SIG-M5 treated with dmso at 0.1 percent for 504 hours (cell line): ENCODE measurements around the gene RELT.

Experiments
- DNase-seq: peaks from one replicate; lab custom pipeline; 2025; ENCODE audit not compliant: unreplicated experiment; lab: John Stamatoyannopoulos, UW

The RELT gene, protein sequence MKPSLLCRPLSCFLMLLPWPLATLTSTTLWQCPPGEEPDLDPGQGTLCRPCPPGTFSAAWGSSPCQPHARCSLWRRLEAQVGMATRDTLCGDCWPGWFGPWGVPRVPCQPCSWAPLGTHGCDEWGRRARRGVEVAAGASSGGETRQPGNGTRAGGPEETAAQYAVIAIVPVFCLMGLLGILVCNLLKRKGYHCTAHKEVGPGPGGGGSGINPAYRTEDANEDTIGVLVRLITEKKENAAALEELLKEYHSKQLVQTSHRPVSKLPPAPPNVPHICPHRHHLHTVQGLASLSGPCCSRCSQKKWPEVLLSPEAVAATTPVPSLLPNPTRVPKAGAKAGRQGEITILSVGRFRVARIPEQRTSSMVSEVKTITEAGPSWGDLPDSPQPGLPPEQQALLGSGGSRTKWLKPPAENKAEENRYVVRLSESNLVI

DNA sequence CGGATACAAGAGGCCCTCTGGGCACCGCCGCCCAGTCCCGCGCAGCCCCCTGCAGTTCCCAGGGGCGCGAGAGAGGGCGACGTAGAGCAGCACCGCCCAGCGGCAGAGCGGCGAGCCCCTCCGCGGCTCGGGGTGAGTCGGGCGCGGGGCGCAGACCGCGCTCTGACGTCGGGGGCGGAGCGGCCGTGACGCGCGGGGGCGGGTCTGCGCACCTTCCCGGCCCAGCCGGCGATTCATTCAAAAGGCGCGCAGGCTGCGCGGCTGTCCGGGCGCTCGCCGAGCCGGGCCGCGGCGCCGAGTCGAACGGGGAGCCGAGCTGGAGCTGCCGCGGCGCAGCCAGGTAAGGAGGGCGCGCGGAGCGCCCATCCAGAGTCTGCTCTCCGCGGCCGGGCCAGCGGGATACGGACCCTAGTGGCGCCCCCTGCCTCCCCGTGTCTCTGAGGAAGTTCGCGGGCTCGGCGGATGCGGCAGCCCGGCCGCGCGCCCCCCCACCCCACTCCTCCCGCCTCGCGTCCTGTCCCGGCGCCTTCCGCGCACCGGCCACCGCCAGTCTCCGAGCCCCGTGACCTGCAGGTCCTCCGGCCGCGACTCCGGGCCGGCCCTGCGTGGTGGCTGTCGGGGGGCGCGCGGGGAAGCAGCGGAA, at the start of gene RELT:
TSS of gene RELT (plus strand) at position 240 of the 643 bp plus-strand sequence. CDS start 12,738 bp downstream, outside the sequence.
- DNase-seq: peak; percentile 78

DNA sequence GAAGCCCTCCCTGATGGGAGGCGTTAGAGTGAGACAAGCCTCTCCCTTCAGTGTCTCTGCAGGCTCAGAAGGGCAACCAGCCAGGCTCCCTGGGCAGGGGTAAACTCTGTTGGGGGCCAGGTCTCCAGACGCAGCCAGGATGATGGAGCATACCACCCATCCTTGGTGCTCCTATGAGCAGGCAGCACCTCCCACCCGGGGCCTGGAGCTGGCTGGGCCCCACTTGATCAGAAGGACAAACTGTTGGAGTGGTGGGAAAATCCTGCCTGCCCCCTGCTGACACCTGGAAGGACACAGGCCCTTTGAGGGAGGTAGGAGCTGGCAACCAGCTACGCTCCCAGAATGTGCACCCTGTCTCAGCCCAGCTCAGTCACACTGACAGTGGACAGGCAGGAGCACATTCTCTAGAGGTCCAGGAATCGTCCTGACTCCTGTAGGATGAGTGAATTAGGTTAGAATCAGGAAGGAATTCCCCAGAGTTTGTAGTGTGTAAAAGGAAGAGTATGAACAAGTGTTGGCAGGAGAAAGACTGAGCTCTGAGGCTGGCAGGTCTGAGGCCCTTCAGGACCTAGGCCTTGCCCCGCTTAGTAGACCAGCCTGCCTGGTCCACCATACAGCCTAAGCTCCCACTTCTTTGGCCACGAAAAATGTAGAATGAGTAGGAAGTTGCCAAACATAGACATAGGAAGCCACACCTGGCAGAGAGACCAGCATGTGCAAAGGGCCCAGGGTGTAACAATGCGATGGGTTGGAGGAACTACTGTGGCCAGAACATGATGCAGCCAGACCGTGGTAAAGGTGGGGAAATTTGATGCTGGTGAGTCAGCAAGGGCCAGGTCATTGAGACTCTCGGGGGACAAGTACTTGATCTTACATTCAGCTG, 49.0 kb upstream of the RELT start:
- DNase-seq: no peak

DNA sequence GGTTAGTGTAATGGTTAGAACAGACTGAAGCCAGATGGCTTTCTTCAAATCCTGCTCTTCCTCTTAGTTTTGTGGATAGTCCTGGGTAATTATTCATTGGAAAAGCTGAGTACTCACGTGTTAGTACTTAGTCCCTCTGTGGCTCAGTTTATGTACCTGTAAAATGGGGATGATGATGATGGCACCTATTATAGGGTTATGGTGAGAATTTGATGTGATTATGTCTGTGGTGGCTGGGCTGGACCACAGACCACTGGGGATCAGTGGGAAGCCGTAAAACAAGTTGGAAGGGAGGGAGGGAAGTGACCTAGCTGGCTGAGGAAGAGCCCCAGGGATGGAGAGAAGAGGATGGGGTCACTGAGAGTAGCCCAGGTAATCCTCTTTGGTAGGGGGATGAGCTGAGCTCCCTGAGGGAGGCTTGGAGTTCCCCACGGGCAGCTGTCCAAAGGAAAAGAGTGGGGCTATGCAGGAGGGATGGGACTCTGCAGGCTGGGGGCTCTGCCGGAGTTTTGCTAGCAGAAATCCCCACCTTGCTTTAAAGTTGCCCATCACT, 48.3 kb upstream of the RELT start:
- DNase-seq: no peak

DNA sequence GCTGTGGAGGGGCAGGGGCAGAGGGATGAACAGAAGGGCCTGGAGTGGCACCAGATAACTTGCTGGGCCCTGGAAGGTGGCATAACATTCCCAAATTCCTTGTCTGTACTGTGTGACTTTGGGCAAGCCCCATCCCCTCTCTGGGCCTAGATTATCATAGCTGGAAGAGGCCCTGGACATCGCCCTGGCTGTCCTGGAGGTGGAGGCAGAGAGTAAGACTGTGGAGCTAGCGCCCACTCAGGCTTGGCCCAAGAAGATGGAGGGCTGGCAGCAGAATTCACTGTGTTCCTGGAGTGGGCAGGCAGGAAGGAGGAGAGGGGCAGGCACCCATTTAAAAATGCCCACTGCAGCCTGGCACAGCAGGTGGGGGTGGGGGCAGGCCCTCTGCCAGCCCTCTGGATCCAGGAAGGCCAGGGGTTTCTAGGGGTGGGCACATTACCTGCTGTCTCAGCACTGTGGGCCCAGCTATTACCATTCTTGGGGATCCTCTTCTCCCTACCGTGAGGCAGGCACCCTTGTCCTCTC, 45.6 kb upstream of the RELT start:
- no peak for DNase-seq

DNA sequence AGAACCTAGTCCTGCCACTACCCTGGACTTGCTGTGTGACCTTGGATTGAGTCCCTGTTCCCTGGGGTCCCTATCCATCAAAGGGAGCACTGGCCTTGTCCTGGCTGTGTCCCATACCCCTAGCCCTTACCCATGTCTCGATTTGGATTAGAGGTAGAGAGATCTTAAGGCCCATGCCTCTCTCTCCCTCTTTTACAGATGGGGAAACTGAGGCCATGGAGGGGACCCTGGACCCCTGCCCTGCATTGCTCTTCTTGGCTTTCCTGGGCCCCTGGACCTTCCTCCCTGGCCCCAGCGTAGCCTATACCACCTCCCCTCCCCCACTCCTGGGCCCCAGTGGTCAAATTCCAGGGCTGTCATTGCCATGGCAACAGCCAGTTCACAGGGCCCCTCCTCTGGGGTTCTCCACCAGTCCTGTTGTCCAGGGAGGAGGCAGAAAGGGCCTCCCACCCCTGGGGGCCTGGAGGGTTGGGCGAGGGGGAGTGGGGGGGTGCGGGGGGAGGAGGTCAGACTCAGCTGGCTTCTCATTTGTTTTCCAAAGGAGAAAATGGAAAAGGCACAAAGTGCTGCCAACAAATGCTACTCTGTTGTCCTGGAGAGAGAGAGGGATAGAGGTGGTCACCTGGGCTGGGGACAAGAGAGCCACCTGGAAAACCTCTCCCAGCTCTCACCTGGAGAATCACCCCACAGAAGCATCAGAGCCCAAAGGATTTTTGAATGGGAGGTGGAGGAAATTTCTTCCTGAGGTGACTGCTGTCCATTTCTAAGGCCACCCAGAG, 44.9 kb upstream of the RELT start:
- DNase-seq: no peak

DNA sequence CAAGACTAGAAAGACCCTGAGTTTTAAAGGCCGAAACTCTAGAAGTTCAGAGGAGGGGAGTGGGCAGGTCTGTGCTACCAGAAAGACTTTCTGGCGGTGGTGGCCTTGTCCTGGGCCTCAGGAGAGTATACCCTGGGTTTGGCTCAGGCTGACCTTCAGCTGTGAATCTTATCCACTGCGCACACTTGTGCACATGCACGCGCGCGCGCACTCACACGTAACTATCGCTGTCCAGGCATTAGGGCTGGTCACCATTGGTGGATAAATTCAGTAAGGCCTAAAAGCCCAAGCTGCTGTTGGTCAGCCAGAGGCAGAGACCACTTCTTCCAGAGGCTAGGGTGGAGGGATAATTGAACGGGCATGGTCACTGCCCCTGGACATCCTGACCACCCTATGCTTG, 43.0 kb upstream of the RELT start:
- no peak for DNase-seq

DNA sequence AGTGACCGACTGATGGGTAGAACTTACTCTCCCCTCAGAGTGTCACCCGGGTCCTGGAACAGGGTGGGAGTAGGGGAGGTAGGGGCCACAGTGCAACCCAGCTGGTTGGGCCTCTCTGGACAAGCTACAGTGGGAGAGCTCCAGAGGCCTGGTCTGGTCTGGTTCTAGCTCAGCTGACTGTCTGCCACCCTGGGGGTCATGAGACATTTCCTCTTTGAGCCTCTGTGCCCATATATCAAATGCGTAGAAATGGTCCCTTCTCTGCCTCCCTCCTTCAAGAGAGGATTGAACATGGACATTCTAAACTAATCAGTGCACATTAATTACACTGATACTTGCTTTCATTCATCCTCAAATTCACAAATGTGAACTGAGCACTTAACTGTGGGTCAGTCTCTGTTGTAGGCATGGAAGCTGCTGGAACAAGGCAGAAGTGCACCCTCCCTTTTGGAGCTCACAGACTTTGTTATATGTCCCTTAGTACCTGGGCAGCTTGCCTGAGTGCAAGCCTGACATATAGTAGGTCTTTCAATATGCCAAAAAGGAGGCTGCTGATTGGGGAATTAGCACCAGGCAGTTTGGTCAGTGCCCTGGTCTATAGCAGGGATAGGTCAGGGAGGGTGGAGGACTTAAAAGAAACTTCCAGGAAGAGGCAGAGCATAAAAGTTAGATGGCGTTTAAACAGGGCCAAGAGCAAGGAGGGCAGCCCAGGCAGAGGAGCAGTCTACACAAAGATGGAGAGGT, 42.4 kb upstream of the RELT start:
- no peak for DNase-seq

DNA sequence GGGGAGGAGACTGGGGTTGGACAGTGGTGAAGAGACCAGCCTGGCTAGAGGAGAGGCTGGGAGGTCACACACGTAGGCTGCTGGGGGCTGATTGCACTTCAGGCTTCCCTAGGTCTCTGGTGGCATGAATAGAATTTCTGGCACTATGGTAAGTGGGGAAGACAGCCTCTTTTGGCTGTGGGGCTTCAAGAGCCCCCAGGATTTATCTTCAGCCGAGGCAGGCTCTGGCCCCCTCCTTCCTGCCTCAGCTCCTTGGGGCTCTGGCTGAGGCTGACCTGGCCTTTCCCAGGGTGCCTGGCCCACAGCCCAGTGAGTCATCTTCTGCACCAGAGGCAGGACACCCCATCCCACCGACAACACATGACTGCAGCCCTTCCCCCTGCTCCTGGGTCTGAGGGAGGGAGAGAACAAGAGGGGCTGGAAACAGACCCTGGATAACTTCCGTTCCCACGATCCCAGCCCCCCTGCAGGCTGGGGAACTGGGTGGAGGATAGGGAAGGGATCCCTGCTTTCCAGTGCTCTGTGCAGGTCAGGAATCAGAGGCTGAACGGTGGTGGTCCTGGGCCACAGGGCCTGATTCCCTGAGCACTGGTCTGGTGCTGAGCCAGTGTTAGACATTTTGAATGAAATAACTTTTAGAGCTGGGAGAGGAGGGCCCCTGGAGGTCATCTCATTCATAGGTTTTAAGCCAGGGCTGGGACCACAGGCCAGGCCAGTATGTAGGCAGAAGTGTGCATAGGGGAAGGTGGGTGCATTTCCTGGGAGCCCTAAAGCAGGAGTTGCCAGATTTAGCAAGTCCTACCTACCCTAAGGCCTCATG, 41.6 kb upstream of the RELT start:
- no peak for DNase-seq

DNA sequence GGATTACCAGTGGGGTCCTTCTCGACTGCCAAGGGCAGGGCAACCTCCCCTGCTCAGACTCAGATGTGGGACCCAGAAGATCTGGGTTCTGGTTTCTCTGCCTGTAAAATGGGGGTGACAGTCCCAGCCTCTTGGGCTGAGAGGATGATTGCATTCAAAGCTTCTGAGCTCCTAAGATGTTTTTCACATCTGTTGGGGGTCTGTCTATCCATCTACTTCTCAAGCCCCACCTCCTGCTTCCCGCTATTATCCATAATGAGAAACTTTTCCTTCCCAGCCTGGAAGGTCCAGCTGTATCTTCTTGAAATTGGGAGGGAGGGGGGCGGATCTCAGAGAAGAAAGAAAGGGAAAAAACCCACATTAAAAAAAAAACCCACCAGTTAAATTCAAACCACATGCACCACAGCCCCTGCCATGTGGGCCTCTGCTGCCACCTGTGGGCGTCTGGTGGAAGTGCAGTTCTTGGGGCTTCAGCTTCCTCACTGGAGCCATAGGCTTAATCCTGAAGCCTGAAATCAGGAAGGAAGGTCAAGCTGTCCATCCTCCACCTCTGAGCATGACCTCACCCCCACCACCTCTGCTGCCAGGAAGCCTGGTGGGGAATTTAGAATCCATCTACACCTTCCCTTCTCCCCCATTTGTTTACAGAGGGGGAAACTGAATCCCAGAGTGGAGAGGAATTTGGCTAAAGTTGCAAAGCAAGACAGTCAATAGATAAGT, 40.8 kb upstream of the RELT start:
- DNase-seq: peak; percentile 60

DNA sequence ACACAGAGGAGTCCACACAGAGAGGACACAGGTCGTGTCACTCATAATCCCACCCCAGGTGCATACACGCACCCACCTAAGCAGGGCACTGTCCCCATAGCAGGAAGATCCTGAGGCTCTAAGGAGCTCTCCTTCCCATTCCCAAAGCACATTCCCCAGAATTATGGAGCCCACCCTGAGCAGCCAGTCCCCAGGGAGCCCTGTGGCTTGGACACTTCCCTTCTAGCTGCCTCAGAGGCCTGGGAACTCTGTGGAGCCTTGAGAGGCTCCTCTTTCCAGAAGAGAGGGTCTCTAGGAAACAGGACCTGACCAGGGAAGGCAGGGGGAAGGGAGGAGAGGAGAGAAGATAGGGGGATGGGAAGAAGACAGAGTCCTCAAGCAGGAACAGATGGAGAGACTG, 38.4 kb upstream of the RELT start:
- DNase-seq: no peak

DNA sequence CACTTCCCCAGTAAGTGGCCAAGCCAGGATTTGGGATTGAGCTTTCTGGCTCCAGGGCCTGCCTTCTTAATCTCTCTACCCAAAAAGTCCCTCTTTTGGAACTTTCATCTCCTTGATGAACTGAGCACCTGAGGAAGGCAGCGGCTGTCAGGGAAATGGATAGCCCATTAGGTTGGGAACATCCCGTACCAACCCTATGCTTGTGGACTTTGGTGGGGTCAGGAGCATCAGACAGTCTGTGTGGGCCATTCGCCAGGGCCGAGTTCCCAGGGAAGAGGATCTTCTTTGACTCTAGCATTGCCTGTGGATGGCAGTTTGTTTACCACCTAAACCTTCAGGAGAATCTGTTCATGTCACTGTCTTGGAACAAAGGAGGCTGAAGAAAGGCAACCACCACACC, 37.9 kb upstream of the RELT start:
- no peak for DNase-seq

DNA sequence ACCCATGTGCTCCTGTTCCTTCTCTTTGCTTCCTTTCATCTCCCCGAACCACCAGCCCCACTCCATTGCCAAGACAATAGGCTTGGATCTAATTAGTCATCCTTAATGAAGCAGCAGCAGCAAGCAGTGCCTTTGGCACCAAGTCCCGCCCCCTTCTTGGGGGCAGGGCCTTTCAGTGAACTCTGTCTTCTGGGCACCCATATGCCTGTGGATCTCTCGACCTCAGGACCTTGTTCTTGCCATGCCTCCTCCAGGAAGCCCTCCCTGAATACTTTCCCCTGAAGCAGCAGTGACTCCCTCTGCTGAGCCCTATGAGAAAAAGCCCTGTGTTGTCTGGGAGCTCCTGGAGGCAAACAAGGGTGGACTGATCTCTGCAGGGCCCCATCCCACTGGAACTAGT, 36.0 kb upstream of the RELT start:
- no peak for DNase-seq

DNA sequence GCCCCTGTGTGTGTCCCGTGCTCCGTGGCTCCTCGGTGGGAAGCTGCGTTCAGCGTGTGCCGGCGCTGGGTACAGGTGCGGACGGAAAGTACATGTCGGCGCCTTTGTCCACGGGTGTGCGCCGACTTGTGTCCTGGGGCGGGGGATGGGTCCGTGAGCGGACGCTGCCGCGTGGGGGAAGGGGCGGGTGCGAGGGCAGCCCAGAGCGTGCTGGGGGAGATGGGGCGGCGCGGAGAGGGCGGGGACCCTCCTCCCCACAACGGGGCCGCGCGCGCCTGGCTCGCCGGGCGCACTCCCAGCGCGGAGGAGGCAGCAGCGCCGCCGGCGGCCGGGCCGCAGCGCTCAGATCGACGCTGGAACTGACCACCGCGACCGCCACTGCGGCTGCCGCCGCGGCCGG, 33.6 kb upstream of the RELT start:
- no peak for DNase-seq

DNA sequence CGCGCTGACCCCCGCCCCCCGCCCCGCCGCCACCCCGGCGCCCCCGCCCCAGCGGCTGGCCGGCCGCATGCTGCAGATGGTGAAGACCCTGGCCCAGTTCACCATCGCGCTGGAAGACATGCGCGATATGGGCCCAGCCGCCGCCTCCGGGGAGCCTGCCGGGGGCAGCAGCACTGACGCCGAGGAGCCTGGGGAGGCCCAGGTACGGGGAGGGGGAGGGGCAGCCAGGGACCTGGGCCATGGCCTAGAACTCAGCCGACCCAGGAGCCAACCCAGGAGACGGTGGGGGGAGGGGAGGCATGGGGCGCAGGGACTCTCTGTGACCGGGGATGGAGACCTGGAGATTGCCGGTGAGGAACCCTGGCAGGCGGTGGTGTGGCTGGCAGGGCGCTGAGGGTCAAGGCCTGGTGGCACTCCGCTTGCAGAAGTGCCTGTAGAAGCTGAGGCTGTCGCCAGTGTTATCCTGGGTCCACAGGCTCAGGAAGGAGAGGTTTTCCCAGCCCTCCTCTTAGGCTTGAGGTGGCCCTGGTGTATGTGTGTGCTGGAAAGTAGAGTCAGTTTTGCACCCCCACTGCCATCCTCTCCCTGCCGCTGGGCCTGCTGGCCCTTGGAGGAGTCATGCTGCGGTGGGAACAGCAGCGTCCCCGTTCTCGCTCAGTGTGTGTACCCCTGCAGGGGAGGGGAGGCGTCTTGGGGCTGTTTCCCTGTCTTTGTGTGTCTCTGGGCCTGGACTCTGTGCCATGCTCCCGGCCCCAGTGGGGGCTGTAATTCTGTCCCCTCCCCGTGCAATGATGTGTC, 32.9 kb upstream of the RELT start:
- no peak for DNase-seq

DNA sequence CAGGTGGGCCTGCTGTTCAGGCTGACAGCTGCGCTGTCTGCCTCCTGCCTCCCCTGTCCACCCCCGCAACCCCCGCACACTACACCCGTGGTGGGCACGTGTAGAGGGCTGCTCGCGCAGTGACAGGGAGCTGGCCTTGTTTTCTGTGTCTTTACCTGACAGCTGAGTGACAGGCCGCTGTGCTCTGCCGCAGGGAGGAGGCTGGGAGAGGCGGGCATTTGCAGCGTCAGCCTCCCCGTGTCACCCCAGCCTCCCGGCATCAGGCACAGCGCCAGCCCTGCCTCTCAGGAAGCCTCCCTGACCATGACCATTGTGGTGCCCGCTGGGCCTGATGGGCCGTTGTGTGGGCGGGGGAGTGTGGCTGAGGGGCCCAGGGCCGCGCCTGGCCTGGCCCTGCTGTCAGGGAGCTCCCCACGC, 32.0 kb upstream of the RELT start:
- DNase-seq: no peak

DNA sequence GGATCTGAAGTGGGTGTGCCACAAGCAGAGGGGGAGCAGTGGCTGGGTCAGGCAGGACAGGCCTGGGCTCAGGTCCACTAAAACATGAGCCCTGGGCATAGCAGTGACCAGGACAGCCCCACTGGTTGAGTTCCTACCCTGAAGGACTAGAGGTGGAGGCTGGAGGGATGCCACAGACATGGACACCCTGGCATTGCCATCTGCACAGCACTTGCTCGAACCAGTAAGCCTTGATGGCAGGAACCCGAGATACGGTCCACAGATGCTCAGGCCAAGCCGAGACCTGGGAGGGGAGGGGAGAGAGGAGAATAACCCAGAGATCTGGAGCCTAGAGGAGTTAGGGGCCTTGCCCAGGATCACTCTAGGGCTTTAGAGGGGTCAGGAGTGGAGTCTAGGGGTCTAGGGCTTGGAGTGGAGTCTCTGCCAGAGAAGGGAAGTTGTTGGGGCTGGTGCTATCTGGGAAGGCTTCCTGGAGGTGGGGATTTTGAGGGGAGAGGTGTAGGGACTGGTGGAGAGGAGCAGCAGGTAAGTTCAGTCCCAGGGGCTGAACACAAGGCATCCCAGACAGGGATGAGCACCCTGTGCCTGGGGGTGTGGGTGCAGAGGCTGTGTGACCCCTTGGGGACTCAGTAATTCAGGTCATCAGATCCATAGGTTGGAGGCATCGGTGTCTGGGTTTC, 30.6 kb upstream of the RELT start:
- DNase-seq: no peak
